HepG2 (cell line): Measurements from ENCODE around the gene EPHA5. TPM values are rescaled to one million over a fixed set of nuclear protein-coding genes. Genes with fewer than 3 reads are reported as not detected.
"Not testable (repeated sequence)": the region's sequence is repeated elsewhere in the genome, so short reads cannot be mapped to it uniquely, and the experiment has no call there.

Experiments
- ATAC-seq: fragments of 200-7000 bp; cut with Tn5 transposase; 3 replicates; pipeline ENCODE4 v1.9.1; 2020; ENCODE audit warnings: mild to moderate bottlenecking, moderate library complexity
- BruUV-seq: library from RNA; stranded (reverse); fragments of 400-500 nt; replicated peaks from 2 replicates; lab custom pipeline; 2021; lab: Mats Ljungman, UMichigan
- CTCF ChIA-PET: fragments of 300-600 bp; formaldehyde crosslinking; extraction: SDS; loops from one replicate; lab custom pipeline; 2021; ENCODE audit warnings: low total read pairs, inconsistent platforms, low intra/inter-chr PET ratio; lab: Yijun Ruan, JAX
- POLR2A ChIA-PET: fragments of 350-600 bp; sonication (Branson Sonifier 250); formaldehyde crosslinking; loops from one replicate; lab custom pipeline; 2020; ENCODE audit warnings: antibody characterized with exemption, inconsistent platforms; lab: Yijun Ruan, JAX
- DNase-seq: peaks from one replicate; pipeline ENCODE4 v3.0.0-alpha.2; 2015; ENCODE audit warnings: low spot score
- FAIRE-seq: peaks from 3 replicates; lab custom pipeline; 2011; peaks lifted over from hg19 to GRCh38; lab: Jason Lieb, UNC
- H2AFZ ChIP-seq: one replicate; pipeline ENCODE4 v1.6.1; 2011; ENCODE audit warnings: low read length, inconsistent platforms
- H3K27ac ChIP-seq: fragments of 300-600 bp; 3 replicates; pipeline ENCODE4 v1.8.0; 2011; ENCODE audit warnings: mixed run types, mild to moderate bottlenecking, mixed read lengths, low read length, inconsistent platforms; ENCODE audit not compliant: insufficient read depth; ENCODE audit errors: extremely low read length
- H3K27me3 ChIP-seq, 2 experiments: fragments of 200-600 bp in 1 of 2; 2 replicates in 1 of 2; 3 replicates in 1 of 2; pipeline versions ENCODE4 v1.6.0 to v1.8.0; 2011; ENCODE audit warnings: low read length in 2 of 2, mild to moderate bottlenecking in 2 of 2, moderate library complexity in 2 of 2, inconsistent platforms in 1 of 2; ENCODE audit not compliant: insufficient read depth in 2 of 2, control insufficient read depth in 1 of 2
- H3K36me3 ChIP-seq, 2 experiments: fragments of 200-600 bp in 1 of 2; replicated peaks in 1 of 2; 2 replicates in 1 of 2; 3 replicates in 1 of 2; pipeline versions ENCODE4 v1.5.1 to v1.8.0; 2011; ENCODE audit warnings: low read length in 2 of 2, inconsistent platforms in 1 of 2; ENCODE audit not compliant: insufficient read depth in 2 of 2, control insufficient read depth in 1 of 2
- H3K4me1 ChIP-seq: 2 replicates; pipeline ENCODE4 v1.5.1; 2012; ENCODE audit warnings: low read length, inconsistent platforms; ENCODE audit not compliant: insufficient read depth
- H3K4me2 ChIP-seq: 2 replicates; pipeline ENCODE4 v1.6.0; 2011; ENCODE audit warnings: low read depth, low read length, inconsistent platforms
- H3K4me3 ChIP-seq, 3 experiments: fragments of 200-600 bp in 1 of 3; sonication (generic), shearing (Covaris generic) in 1 of 3; replicated peaks in 1 of 3; 2 replicates each; pipeline ENCODE4 v1.5.1; 2011 to 2016; ENCODE audit warnings: low read length in 3 of 3, inconsistent platforms in 2 of 3, low read depth in 2 of 3, mild to moderate bottlenecking in 2 of 3, control low read depth in 1 of 3, mixed read lengths in 1 of 3; ENCODE audit not compliant: insufficient read depth in 1 of 3
- H3K79me2 ChIP-seq: one replicate; pipeline ENCODE4 v1.6.1; 2011; ENCODE audit warnings: low read length, inconsistent platforms; ENCODE audit not compliant: insufficient read depth
- H3K9ac ChIP-seq: 2 replicates; pipeline ENCODE4 v1.6.0; 2011; ENCODE audit warnings: mild to moderate bottlenecking, low read depth, low read length, inconsistent platforms; ENCODE audit not compliant: insufficient read depth
- H3K9me3 ChIP-seq: 2 replicates; pipeline ENCODE4 v1.5.1; 2012; ENCODE audit warnings: mild to moderate bottlenecking, low read length
- H4K20me1 ChIP-seq: 2 replicates; pipeline ENCODE4 v1.6.0; 2011; ENCODE audit warnings: inconsistent platforms, mild to moderate bottlenecking, low read length, moderate library complexity; ENCODE audit not compliant: insufficient read depth
- ELK4 ChIP-seq: sonication (generic); formaldehyde crosslinking; IDR thresholded peaks from 2 replicates; pipeline ENCODE4 v1.9.0; 2021; ENCODE audit warnings: missing genetic modification reagents, borderline replicate concordance
- SMAD9 ChIP-seq: sonication (generic); formaldehyde crosslinking; IDR thresholded peaks from 2 replicates; pipeline ENCODE4 v1.5.1; 2020; ENCODE audit warnings: mild to moderate bottlenecking, missing genetic modification reagents
- WGBS: methylation state at CpG from one replicate; pipeline ENCODE4 v1.1.6; 2017; ENCODE audit warnings: low lambda C conversion rate; 5-methylcytosine and 5-hydroxymethylcytosine counted together
- in situ Hi-C: cut with HindIII; loops from 2 replicates; pipeline ENCODE4 v1.10.0; 2017; ENCODE audit warnings: low pct_unique_long_range_greater_than_20kb; ENCODE audit not compliant: extremely low pct_ligation_motif_present
- intact Hi-C: fragments of 100-400 bp; cut with micrococcal nuclease; formaldehyde crosslinking; loops from one replicate; pipeline ENCODE4 v1.10.0; 2022; ENCODE audit not compliant: unreplicated experiment
- polyA plus RNA-seq, 8 experiments: library from polyadenylated mRNA; depleted of rRNA in 3 of 8; stranded (reverse) in 7 of 8; unstranded in 1 of 8; fragments of >200 nt; fragmentation: Illumina TruSeq in 4 of 8; extraction: Trizol in 4 of 8; gene quantifications; 2 replicates each; pipeline versions ENCODE4 v1.2.1 to v1.2.3, GENCODE V29; 2011 to 2016; ENCODE audit warnings: low read depth in 4 of 8, missing spikeins in 1 of 8, mixed read lengths in 1 of 8; ENCODE audit not compliant: insufficient read depth in 1 of 8
- total RNA-seq, 5 experiments: library from RNA; depleted of rRNA; stranded (reverse); fragments of >200 nt; fragmentation: Illumina TruSeq; extraction: Trizol; gene quantifications; 2 replicates each; pipeline ENCODE4 v1.2.3, GENCODE V29; 2016; ENCODE audit warnings: low read depth in 1 of 5

EPHA5 gene
- total and polyA plus RNA-seq, 2 of the 13 experiments (the other 11 are each of a cell fraction or from before 2014, with no cell fraction given) = not detected

GRCh38 chr4:65310586-65310985, 359.7 kb downstream of the EPHA5 start:
- no peaks in the 10 kb centered on the region for H4K20me1 ChIP-seq
- no peak overlapping the region for H3K9ac ChIP-seq
- H3K4me1 ChIP-seq = no peaks in the 10 kb centered on the region
- H3K9me3 ChIP-seq = no peaks in the 10 kb centered on the region
- no peak overlapping the region for H3K27ac ChIP-seq
- no peak overlapping the region for H3K4me2 ChIP-seq
- H3K79me2 ChIP-seq = no peaks in the 10 kb centered on the region
- ChIA-PET CTCF (no interaction called here), POLR2A (no interaction called here)
- intact Hi-C loops (no loop called here), in situ Hi-C loops (no loop called here)
- H2AFZ ChIP-seq = no peak overlapping the region
- H3K27me3 ChIP-seq = no peaks in the 10 kb centered on the region
- no peak for DNase-seq
- no TSS peak for BruUV-seq
- no peak for TF ChIP-seq ELK4 (CRISPR knock-in tag)
- TF ChIP-seq SMAD9 (CRISPR knock-in tag) = no peak
- no peak for ATAC-seq
- no peak overlapping the region for H3K4me3 ChIP-seq
- WGBS = 4% methylated on average over 1 of the region's 1 CpG
- no peak for FAIRE-seq
- H3K36me3 ChIP-seq = no peaks in the 10 kb centered on the region

GRCh38 chr4:65308626-65309025, 361.7 kb downstream of the EPHA5 start:
- H3K4me3 ChIP-seq, POLR2A ChIA-PET, in situ Hi-C loops, H3K27me3 ChIP-seq, H3K27ac ChIP-seq, BruUV-seq, H3K4me1 ChIP-seq, intact Hi-C loops, H2AFZ ChIP-seq, H3K36me3 ChIP-seq, H4K20me1 ChIP-seq, FAIRE-seq, CTCF ChIA-PET, DNase-seq, H3K79me2 ChIP-seq, H3K9ac ChIP-seq, H3K4me2 ChIP-seq, ATAC-seq, H3K9me3 ChIP-seq: not testable (repeated sequence)
- 64% methylated on average over 8 of the region's 8 CpGs for WGBS
